Activated naive CD8-positive, alpha-beta T cell treated with anti-CD3 and anti-CD28 coated beads, Interleukin-2, amount 50 U/mL, for 16 hours (primary cell): Measurements from ENCODE around the gene TANGO2.

Source experiments
- DNase-seq: peaks from one replicate; pipeline ENCODE4 v3.0.0-alpha.2; 2020; ENCODE audit warnings: low read depth, low spot score

TANGO2 gene, protein sequence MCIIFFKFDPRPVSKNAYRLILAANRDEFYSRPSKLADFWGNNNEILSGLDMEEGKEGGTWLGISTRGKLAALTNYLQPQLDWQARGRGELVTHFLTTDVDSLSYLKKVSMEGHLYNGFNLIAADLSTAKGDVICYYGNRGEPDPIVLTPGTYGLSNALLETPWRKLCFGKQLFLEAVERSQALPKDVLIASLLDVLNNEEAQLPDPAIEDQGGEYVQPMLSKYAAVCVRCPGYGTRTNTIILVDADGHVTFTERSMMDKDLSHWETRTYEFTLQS

DNA sequence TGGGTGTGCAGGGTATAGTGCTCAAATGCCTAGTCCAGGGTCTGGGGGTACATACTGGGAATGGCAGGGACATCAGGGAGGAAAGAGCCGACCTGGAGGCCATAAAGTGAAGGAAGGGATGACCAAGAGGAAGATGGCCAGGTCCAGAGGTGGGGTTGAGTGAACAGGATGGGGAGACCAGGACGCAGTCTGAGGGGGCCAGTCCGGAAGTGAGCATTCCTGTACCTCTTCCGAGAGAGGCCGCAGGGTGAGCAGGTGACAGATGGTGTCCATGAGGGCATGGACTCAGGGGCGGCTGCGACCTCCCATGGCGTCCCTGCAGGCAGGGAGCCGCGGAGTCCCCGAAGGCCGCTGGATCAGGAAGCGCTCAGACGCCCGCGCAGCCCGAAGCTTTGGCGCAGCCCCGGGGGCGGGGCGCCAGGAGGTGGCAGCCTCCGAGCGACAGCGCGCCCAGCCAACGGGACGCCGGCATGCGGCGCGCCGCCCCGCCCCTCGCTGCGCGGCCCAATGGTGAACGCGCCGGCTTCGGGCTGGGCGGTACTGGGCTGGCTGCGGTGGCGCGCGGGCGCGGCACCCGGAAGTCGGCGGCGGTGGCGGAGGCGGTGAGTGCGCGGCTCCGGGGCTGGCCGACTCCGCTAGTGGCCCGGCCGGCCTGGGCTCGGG lies at the start of gene TANGO2:
Gene TANGO2 (plus strand): TSS at position 578 of the 663 bp plus-strand sequence. CDS start 15,689 bp downstream, outside the sequence.
- DNase-seq = peak; percentile 84

DNA sequence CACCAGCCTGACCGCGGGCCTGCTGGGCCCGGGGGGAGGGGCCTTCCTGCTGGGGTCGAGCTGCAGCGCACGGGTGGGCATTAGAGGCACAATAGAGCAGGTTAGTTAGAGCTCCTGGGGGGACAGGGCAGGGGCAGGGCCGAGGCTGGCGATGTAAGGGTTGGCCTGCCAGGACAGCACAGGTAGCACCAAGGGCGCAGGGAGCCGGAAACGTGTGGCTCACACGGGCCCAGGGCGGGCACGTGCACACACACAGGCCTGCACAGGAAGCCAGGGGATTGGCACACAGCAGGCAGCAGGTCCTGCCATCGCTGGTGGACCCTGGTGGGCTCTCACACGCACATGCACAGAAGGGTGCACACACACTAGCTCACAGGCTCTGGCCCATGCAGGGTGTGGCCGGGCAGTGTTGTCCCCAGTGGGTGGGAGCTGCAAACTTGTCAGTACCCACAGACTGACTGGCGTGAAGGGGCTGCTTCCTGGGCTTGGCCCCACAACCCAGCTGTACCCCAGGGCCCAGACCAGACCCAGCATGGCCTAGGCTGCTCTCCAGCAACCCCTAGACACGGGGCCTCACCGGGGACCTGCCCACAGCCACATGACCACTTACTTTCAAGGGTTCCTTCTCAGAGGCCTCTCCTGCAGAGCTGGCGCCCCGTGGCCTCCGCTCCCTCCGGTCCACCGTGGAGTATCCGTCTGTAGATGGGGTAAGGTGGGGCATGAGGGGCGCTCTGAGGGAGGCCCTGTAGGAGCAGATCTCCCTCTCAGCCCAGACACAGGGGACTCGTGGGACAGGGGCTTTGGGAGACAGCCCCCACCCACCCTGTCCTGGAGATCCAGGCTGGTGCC lies 49.4 kb upstream of the TANGO2 start:
- no peak for DNase-seq

DNA sequence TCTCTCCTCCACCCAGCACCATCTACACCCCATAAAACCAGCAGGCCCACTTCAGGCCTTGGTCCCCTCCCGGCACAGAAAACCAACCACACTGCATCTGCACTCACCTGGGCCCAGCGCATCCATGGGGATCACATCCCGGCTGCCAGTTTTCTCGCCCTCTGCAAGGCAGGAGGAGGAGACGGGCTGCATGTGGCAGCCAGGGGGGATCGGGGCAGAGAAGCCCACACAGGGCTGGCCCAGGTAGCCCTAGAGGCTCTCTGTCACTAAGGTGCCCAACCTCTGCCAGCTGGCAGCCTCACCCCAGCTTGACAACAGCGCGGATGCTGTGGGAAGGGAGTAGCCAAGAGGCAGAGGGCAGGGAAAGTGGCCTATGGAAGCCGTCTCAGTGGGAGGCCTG lies 48.7 kb upstream of the TANGO2 start:
- no peak for DNase-seq

DNA sequence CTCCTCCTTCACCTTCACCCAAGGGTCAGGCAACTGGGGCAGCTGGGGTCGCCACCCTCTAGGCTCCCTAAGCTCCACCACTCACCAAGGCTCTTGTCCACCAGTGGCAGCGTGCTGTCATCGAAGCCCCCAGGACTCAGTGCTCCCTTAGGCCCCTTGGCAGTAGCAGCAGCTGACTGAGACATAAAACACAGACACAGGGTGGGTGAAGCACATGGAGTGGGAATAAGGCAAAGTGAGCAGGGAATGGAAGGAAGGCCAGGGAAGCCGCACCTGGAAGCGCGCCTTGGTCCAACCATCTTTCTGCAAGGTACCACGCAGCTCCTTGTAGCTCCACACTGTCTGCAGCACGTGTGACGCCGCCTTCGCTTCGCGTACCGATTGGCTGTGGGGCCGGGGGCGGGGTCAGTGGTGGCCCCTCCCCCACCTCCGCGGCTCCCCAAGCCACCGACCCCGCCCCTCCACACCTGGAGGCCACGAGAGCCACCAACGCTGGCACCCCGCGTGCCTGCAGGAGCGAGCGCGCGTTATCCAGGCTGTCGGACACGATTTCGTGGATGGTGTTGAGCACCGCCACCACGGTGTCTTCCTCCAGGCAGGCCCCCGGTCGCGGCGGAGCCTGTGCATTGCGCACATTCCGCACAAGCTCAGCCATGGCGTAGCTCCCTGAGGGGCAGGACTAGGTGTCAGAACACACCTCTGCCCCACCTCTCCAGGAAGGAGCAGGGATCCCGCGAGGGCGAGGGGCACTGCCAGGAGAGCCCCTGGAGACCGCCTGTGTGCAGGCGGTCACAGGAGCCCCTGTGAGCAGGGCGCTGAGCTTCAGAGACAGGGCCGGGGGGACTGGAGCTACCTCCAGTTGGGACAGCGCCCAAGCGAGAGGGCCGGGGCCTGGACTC lies 48.0 kb upstream of the TANGO2 start:
- DNase-seq = no peak

DNA sequence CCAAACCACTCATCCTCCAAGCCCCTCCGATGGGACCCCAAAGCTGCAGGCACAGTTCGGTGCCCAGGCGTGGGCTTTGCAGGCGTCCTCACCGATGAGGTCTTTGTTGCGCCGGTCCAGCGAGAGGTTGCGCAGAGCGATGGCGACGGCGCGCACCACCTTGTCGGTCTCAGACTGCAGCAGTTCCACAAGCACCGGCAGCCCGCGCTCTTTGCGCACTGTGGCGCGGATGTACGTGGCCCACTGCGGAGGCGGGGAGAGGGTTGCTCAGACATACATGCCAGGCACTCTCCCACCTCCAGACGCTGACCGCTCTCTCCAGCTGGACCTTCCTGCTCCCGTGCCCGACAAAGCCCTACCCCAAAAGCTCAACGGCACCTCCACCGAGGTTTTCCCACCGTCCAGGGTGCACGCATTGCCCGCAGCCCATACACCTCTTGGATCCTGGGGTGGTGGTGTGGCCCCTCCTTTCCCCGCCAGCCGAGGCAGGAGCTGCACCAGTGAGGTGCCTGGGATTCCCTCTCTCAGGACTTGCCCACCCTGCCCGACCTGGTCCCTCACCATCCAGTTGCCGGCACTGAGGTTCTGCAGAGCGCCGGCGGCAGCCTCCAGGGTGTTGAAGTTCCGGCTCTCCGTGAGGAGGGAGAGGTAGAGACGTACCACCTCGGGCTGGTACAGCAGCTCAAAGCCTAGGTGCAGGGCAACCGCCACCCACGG lies 47.2 kb upstream of the TANGO2 start:
- no peak for DNase-seq

DNA sequence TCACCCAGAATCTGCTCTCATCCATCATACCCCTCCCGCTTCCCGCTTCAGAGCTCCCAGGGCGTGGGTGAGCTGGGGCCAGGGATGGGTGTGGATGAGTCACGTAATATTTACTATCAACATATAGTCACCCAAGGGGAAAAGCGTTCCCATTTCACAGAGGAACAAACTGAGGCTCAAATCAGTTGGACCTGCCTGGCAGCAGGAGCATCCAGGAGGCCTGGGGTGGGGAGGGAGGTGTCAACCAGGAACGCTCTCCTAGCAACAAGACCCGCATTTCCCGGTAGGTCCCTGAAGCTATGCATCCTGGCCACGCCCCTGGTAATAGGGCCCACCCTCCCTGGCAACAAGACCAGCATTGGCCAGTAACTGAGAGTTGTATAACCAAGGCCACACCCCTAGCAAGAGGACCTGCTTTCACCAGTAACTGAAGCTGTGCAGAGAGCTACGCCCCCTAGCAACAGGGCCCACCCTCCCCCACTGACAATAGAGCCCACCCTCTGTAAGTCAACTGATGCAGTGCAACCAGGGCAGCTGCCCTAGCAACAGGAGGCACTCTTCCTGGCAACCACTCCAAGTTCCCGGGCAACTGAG lies 46.5 kb upstream of the TANGO2 start:
- no peak for DNase-seq

DNA sequence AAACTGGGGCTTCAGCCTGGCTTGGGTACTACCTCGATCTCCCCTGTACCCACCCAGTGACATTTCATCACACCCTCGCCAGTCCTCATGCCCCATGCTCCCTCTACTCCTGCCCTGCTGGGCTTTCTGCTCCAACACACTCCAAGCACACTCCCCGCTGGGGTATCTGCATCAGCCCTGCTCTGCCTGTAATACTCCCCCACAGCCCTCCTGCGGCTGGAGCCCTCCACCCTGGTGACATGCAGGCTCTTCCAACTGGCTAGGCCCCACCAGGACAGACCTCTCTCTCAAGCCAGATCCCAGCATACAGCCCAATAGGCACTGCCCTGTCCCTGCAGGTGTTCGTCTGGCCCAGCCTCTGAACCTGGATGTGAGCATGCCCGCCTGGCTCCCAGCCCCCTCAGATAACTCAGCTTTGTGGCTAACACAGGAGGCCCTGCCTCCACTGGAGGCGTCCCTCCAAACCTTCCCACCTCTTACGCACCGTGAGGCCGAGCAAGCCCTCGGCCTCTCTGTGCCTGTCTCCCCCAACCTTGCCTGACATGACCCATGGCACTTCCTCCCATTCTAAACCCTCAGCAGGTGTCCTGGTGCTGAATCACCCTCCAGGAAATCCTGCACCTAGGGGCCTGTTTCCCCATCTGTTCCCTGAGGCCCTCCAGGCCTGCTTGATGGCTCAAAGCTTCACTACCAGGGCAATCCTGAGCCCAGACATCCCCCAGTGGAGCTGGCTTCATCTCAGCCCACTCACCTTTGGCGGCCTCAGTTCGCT lies 45.8 kb upstream of the TANGO2 start:
- DNase-seq = no peak

DNA sequence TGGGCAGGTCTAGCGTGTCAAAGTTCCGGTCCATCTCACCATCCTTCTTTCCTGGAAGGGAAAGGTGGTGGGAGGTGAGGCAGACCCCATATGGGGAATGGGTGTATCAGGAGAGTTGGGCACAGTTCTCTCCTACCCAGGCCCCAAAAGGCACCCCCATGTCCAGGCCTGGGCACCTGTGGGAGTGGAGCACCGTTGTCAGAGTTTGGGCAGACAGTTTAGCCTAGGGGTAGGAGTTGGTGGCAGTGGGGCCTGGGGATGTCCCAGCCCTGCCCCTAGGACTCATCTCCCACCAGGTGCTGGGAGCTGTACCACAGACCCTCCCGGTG lies 45.2 kb upstream of the TANGO2 start:
- no peak for DNase-seq

DNA sequence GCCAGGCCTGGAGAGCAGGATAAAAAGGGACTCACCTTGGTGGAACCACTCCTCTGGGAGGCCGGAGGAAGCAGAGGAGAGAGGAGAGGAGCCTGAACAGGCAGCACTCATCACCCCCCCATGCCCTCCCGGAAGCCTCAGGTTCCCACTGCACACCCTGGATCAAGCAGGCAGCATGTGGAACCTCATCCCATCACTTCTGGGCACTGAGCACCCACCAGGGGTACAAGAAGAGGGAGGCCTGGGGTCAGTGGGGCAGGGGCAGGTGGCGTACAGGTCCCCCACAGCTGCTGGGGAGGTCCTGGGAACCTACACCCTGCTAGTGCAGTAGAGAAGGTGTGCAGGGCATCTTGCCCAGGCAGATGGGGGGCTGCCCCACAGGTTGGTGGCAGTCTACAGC lies 44.2 kb upstream of the TANGO2 start:
- DNase-seq = no peak

DNA sequence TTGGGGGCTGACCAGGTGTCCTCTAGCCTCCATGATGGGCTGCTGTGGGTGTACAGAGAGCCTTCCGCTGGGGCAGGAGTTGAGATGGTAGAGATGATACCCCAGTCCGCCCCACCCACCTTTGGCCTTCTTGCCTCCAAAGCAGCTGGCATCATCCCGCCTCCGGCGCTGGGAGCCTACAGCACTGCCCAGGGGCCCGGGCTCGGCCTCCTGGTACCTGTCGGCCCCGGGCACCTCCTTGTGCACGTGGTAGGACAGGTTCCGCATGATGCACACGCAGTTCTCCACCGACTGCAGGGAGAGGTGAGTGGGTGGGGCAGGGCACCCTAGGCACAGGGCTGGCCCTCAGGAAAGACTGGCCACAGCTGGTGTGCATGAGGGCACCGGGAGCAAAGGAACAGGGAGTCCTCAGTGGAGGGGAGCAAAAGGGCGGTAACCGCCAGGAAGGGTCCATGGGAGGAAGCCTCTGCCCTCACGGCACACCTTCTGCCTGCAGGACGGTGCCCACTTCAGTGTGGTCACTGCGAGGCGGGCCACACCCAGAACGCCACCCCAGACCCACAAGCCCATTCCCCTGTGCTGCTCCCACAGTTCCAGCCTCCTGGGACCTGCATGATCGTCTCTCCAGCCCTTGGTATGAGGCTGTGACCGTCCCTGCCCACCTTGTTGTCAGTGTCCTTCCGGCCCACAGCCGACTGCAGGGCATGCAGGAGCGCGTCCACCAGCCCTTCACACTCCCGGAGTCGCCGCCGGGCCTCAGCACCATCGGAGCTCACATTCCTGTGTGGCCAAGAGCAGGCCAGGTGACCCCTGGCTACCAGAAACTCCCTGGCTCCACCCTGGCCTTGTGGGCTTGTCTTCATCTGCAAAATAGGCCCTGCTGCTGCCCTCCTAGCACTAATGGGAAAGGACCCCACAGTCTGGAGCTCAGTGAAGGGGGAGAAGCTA lies 43.3 kb upstream of the TANGO2 start:
- no peak for DNase-seq

DNA sequence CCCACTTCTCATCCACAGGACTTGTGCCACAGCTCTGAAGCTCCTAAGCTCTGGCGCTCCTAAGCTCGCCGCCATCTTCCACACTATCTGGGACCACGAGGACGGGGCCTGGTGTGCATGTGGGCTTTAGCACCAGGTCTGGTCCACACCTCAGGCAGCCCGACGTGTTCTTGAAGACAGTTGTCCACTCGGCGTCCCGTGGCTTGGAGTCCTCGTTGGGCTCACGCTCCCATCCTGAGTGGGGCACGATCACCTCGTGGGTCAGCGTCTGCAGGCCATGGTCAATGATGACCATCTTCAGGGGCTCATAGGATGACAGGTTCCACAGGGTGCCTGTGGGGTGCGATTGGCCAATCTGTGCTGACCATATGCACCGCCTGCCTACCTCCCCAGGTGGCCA lies 42.2 kb upstream of the TANGO2 start:
- DNase-seq = no peak

DNA sequence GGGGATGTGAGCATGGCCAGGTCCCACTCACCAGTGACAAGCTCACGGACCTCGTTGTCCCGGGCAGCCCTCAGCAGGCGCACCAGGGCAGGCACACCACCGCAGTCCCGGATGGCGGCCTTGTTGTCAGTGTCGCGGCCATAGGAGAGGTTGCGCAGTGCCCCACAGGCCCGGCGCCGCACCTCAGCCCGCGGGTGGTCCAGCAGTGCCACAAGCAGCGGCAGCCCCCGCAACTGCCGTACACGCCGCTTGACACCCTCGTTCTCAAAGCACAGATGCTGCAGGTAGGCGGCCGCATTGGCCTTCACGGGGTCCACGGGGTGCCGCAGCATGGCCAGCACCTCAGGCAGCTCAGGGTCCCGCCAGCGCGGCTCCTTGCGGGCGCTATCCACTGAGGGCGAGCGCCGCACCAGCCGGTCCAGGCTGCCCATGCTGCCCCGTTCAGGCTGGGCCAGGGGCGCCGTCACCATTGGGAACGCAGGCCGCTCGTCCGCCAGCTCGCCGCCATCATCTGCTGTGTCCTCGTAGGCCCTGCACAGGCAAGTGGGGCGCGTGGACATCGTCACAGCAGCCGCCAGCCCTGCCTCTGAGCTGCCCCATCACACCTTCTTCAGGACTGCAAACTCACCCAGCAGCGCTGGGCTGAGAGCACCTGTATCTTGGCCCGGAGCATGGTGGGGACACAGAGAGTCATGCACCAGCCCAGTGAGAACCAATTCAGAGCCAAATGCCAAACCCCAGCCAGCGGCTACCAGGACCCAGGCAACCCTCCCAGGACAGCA lies 41.0 kb upstream of the TANGO2 start:
- DNase-seq = no peak

DNA sequence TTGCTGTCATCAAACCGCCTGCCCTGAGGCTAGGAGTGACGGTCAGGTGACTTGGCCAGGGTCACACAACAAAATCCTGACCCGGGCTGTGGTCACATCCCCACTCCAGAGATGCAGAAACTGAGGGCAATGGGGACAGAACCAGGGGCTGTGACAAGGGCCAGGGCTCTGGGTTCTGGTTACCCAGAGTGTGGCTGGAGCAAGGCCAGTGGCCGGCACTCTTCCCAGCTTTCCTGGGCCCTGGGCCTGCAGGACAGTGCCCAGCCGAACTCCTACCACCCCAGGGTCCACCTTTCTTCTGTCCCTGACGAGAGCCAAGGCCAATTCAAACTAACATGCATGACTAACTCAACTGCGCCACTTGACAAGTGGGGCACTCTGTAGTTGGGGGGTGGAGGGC lies 40.1 kb upstream of the TANGO2 start:
- DNase-seq = no peak

DNA sequence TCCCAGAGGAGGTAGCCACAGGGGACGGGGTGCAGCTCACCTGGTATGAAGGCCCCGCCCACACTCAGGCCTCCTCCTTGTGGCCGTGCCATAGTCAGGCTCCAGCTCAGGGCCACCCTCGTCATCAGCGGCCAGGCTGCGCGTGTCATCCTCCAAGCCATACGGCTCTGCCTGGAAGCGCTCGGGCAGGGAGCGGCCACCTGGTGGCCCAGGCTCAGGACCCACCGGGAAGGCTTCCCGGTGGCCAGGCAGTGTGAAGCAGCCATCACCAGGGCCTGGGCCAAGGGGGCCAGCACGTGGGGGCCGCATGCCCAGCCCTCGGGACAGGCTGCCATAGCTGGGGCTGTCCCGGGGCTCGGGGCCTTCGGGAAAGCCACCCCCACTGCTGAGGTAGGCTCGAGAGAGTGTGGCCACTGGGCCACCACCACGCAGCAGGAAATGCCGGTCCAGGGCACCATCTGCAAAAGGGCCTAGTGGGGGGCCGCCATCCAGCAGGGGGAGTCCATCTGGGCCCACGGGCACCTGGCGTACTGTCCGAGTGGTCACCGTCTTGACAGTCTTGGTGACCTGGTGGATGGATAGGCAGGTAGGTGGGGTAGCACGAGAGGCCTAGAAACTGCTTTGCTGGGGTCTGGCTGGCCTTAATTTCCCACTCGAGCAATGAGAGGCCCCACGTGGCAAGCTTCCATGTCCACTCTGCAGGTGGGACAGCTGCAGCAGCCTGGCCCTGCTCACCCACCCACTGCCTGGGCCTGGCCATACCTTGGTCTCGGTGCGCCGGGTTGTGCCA lies 39.5 kb upstream of the TANGO2 start:
- no peak for DNase-seq

DNA sequence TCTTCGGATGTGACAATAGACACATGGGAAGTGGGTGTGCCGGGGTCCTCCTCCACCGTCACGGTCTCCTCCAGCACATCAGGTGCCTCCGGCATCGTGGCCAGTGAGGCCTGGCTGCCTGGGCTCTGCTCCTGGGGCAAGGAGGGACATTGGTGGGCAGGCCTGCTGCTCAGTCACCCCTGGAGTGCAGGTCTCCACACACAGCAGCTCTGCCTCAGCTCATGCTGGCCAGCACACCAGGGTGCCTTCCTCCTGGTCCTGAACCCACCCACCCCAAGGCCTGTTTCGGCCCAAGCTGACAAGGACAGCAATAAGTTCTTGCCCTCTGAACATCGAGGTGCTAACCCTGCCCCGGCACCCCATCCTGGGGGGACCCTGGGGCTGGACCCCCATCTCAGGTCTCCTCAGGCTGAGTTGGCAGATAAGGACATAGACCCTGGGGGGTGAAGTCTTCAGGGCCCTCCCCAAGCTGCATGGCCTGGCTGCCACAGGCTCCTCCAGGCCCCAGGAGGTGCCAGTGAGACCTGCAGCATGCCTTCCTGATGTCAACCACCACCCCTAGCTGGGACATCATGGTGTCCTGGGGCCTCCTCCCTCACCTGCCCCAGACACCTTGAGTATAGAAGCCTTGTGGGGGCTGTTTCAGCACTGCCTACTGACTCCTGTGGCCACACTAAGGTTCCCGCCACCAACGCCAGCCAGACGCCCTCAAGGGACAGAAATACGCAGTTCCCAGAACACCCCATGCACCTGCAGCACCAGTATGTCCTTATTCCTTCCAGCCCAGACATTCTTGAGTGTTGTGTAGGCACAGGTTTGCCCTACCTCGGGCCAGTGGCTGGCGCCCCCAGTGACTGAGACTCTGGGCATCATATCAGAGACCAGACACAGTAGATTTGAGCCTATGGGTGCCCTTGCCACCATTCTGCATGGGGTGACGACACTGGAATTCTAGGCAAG lies 38.7 kb upstream of the TANGO2 start:
- no peak for DNase-seq

DNA sequence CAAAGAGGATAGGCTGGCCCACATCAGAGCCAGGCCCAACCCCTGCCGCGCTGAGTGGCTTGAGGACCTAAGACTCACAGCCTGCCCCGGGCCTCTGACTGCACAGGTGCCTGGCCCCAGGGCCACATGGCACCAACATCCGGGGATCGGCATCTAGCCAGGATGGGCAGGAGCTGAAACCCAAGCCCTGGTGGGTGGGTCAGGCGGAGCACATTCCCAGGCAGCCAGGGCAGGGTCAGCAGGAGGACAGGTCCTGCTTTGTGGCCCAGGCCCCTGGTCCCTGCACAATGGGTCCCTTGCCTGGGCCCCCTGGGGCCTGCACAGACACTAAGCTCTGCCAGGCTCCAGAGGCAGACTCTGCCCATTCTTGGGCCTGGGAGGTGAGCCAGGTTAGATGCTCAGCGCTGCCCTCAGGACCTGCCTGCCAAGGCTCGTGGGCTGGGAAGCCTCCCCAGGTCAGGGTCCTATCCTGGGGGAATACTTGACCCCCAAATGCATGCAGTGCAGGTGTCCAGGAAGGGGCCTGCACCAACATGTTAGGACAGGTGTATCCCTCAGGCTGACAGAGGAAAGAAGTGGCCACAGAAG lies 37.8 kb upstream of the TANGO2 start:
- no peak for DNase-seq
